Glomerular endothelial cell (primary cell): ENCODE results near the gene ACTR6. TPM values are rescaled to one million over a fixed set of nuclear protein-coding genes. Genes with fewer than 3 reads are reported as not detected.
"Not testable (repeated sequence)": the region's sequence is repeated elsewhere in the genome, so short reads cannot be mapped to it uniquely, and the experiment has no call there.

Experiments
- DNase-seq: peaks from one replicate; pipeline ENCODE4 v3.0.0-alpha.2; 2011; ENCODE audit warnings: low read depth, low spot score; ENCODE audit errors: extremely low read depth
- total RNA-seq: library from RNA; depleted of rRNA; stranded (reverse); fragments of >200 nt; gene quantifications from 2 replicates; pipeline ENCODE4 v1.2.3, GENCODE V29; 2015

The ACTR6 gene
- total RNA-seq, 1 donor from 2014 or later = 11.9 TPM

DNA sequence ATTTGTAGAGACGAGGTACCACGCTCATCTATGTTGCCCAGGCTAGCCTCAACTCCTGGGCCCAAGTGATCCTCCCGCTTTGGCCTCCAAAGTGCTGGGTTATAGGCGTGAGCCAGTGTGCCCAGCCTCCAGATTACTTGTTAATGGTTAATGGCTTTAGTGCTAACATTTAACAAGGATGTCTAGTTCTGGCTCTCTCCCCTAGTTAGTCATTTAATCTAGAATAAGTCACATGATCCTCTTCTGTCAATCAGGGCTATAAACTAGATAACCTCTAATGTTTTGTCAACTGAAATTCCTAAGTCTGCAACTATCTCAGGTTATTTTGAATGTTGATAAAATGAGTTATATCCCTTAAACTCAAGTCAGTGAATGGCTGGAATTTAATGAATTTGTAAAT lies 15.7 kb downstream of the ACTR6 start:
- no peak for DNase-seq

DNA sequence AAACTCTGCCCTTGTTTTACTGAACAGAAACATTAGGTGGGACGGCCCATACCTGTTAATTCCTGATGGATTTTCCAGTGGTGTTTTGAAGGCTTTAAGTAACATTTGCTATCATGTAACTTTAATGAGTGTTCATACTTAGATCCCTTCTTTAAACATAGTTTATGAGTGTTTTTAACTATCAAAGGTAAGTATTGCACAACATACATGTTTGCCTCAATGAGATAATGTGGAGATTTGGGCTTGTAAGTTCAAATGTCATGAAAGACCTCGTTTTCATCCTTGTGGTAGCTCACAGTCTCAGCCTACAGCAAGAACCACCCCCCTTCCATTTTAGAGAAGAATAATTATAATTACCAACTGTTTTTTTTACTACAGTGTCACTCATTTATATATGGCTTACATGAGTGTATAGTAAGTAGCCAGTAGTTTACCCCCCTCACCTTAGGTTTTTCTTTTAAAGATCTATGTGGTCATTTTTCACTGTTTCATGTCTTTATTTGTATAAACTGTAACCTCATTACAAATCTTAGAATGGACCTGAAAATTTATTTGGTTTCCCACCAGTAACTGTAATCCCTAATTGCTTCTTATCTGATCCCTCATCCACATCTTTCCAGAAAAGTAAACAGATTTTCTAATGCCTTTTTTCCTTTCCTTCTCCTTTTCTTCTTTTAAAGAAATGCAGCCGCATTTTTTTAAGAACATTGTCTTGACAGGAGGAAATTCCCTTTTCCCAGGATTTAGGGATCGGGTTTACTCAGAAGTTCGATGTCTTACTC lies 18.9 kb downstream of the ACTR6 start:
- DNase-seq = no peak

DNA sequence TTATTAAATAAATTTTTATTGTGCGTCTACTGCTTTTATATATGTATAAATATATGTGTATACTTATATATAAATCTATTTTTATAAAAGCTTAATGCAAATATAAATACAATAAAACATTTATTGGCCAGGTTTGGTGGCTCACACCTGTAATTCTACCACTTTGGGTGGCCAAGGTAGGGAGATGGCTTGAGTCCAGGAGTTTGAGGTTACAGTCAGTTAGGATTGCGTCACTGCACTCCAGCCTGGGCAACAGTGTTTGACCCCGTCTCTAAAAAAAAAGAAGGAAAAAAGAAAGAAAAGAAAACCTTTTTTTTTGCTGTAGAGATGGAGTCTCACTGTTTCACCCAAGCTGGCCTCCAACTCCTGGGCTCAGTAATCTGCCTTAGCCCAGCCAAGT lies 20.9 kb downstream of the ACTR6 start:
- DNase-seq = no peak

DNA sequence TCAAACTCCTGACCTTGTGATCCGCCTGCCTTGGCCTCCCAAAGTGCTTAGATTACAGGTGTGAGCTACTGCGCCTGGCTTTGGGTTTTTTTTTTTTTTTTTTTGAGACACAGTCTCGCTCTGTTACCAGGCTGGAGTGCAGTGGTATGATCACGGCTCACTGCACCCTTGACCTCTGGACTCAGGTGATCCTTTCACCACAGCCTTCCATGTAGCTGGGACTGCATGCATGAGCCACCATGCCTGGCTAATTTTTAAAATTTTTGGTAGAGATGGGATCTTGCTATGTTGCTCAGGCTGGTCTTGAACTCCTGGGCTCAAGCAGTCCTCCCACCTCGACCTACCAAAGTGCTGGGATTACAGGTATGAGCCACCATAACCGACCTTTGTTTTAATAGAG lies 21.6 kb downstream of the ACTR6 start:
- not testable (repeated sequence) for DNase-seq

DNA sequence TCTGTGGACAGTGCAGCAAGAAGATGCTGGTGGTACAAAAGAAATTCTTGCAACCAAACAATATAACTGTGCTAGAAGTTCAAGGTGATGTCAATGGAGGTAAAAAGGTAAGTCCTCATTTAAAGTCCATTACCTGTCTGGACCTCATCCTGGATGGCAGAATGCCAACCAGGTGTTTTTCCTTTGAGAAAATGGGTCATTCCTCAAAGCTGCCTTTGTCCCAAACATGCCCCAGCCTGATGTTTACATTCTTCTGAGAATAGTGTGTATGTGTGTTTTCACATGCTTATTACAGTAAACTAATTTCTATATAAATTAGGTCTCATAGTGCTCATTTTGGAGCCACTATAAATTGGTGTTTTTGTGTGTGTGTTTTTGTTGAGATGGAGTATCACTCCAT lies 24.9 kb downstream of the ACTR6 start:
- DNase-seq = no peak

- no peak for DNase-seq
Measured at GRCh38 chr12:100229036-100229635, 28.5 kb downstream of the ACTR6 start.

- DNase-seq = no peak
Measured at GRCh38 chr12:100229876-100230275, 29.3 kb downstream of the ACTR6 start.

DNA sequence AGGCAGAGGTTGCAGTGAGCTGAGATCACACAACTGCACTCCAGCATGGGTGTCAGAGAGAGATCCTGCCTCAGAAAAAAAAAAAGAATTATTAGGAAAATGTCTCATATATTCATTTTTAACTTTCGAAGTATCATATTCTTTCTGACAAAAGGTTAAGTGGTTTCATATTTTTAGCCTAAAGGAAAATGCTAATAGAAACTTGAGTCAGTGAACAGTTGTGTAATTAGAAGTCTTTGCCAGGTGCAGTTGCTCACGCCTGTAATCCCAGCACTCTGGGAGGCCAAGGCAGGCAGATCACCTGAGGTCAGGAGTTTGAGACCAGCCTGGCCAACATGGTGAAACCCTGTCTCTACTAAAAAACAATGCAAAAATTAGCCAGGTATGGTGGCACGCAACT lies 31.3 kb downstream of the ACTR6 start:
- DNase-seq = not testable (repeated sequence)

DNA sequence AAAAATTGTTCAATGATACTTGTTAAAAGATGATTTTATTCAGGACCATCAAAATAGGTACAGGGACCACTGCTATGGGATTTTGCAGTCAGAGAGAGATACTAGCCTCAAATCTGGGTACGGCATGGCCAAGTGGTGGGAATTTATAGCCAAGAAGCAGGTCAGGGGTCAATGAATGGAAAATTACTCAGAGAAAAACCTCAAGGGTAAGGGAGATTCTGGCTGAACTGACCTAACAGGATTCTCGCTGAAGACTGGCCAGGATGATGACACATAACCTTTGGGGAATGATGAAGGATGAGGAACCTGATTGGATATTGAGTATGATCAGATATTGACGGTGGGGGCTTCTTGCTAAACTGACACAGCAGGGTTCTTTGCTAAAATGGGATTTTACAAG lies 33.6 kb downstream of the ACTR6 start:
- no peak for DNase-seq

DNA sequence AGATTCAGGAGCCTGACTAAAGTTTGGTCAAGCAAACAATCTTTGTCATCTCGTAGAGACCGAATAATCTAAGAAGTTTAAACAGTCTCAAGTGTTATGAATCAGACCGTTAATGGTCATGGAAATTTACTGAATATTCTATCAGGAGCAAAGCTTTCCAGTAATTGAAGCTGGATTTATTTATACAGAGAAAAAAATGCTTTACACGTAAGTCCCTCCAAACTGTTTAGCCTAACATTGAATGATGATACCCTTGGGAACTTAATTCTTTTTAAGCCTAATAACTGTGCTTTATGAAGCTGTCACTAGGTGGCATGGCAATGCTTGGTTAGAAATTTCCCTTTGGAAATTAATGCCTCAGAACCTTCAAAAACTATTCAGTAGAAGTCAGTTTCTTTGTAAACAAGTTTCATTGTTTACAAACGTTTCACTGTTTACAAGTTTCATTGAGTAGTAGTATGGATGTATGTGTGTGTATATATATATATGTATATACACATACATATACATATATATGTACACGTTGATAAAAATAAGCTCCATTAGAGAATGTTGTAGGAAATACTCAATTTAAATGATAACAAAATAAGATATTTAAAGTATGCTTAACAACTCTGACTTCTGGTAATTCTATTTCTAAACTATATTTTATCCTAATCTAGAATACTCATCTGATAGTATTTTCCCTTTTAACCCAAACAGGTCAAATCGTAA lies 34.1 kb downstream of the ACTR6 start:
- peak; percentile 25 for DNase-seq

GRCh38 chr12:100238801-100239200 lies 38.2 kb downstream of the ACTR6 start:
- DNase-seq = no peak

GRCh38 chr12:100239589-100239988 lies 39.0 kb downstream of the ACTR6 start:
- DNase-seq = no peak

GRCh38 chr12:100243137-100243536 lies 42.5 kb downstream of the ACTR6 start:
- no peak for DNase-seq

DNA sequence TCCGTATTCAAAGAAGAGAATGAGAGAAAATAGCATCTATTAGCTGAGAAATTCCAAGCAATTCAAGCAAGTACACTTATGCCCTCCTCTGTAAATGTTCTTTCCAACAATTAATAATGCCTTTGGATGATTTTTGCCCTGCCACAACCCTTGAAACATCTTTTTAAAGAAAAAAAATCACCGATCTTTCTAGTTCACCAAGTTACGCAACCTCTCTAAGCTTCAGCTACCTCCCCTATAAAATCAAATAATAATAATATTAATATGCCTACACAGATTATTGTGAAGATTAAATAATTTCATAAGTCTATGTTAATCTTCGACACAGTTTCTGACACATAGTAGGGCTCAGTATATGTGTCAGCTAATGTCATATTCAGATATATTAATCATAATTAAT lies 47.1 kb downstream of the ACTR6 start:
- DNase-seq = no peak

DNA sequence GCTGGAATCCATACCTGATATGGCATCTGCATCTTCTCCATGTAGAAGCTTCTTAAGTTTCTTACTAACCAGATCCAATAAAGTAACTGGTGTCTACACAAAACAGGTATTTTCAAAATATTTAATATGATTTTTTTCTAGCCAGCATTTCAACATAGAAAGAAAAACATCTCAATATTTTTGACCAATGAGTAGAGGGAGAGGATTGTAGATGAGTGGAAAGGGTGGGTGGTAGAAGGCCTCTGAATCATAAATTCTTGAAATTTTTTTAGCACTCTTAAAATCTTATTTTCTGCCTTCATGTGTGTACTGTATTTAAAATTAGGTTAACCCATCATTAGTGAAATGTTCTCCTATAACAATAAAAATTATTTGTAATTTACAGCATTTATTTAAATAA lies 48.3 kb downstream of the ACTR6 start:
- DNase-seq = no peak

GRCh38 chr12:100249941-100250340 lies 49.3 kb downstream of the ACTR6 start:
- DNase-seq = no peak

GRCh38 chr12:100251917-100252316 lies 51.3 kb downstream of the ACTR6 start:
- DNase-seq = no peak

GRCh38 chr12:100253437-100253836 lies 52.8 kb downstream of the ACTR6 start:
- DNase-seq = no peak

GRCh38 chr12:100254876-100255275 lies 54.3 kb downstream of the ACTR6 start:
- no peak for DNase-seq

GRCh38 chr12:100258127-100258526 lies 57.5 kb downstream of the ACTR6 start:
- no peak for DNase-seq

GRCh38 chr12:100263131-100263530 lies 62.5 kb downstream of the ACTR6 start:
- no peak for DNase-seq

- DNase-seq = not testable (repeated sequence)
Measured at GRCh38 chr12:100265107-100265506, 64.5 kb downstream of the ACTR6 start.
